ENCODE results near the gene FNTB.

DNA sequence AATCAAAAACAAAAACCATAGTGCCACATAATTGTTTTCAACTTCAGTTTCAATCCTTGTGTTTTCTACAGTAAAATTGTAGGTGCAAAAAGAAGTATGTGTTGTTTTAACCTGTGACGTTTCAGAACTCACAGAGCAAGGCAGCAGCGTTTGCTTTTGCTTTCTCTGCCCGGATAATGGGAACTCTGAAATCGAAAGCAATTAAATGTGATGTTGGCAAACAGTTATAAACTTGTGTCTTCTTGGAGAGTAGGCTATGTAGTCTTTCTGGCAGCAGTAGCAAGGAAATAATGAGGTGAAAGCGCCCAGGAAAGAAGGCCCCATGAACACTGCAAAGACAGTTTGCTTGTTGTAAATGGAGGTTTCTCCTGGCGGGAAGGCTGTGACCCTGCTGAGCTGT lies 39.1 kb downstream of the FNTB start:
- TF ChIP-seq CTCF (IDR thresholded peaks at IDR 0.05; ENCODE audit: low read depth, low read length, poor library complexity, severe bottlenecking) (no peak), EZH2phosphoT487 (IDR thresholded peaks at IDR 0.05; ENCODE audit: borderline replicate concordance, low read length) (no peak)
